Measurements from ENCODE around the gene DDX3X. TPM values are rescaled to one million over a fixed set of nuclear protein-coding genes. Genes with fewer than 3 reads are reported as not detected.
"Not testable (repeated sequence)": the region's sequence is repeated elsewhere in the genome, so short reads cannot be mapped to it uniquely, and the experiment has no call there.

The DDX3X gene
- total and polyA plus RNA-seq, 9 of the 15 experiments (the other 6 are each of a cell fraction or from before 2014, with no cell fraction given): 51.3 to 232 (median 138) TPM

DNA sequence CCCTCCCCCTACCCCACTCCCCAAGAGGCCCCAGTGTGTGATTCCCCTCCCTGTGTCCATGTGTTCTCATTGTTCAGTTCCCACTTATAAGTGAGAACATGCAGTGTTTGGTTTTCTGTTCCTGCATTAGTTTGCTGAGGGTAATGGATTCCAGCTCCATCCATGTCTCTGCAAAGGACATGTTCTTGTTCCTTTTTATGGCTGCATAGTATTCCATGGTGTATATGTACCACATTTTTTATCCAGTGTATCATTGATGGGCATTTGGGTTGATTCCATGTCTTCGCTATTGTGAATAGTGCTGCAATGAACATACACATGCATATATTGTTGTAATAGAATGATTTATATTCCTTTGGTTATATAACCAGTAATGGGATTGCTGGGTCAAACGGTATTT lies 68.6 kb downstream of the DDX3X start:
- FAIRE-seq; intact Hi-C loops (cut with micrococcal nuclease): not testable (repeated sequence)

GRCh38 chrX:41405551-41405950 lies 71.6 kb downstream of the DDX3X start:
- POLR2A ChIA-PET: no interaction called here
- Histone ChIP-seq H3K79me2 (ENCODE audit: control insufficient read depth, insufficient read depth, low read length) (no peaks in the 10 kb centered on the region), H3K9me3 (replicated peaks; ENCODE audit: control insufficient read depth, insufficient read depth, low read depth, low read length) (no peaks in the 10 kb centered on the region), H3K27ac (ENCODE audit: extremely low read depth, low read depth, low read length) (no peak overlapping the region), H3K9ac (ENCODE audit: insufficient read depth in 1 of 2, low read depth in 2 of 2, low read length in 2 of 2) (no peak overlapping the region; a peak in 1 of 4 replicates), H3K36me3 (ENCODE audit: control insufficient read depth, insufficient read depth, low read length) (no peaks in the 10 kb centered on the region), H2AFZ (ENCODE audit: low read depth, low read length) (no peak overlapping the region), H3K9me1 (ENCODE audit: control insufficient read depth, insufficient read depth, low read length) (no peaks in the 10 kb centered on the region), H3K27me3 (ENCODE audit: control insufficient read depth in 2 of 2, insufficient read depth in 2 of 2, low read length in 2 of 2) (no peaks in the 10 kb centered on the region), H3K4me3 (no peak overlapping the region), H4K20me1 (replicated peaks; ENCODE audit: control insufficient read depth, insufficient read depth, low read length) (no peaks in the 10 kb centered on the region), H3K4me2 (ENCODE audit: insufficient read depth, low read length) (no peak overlapping the region), H3K4me1 (replicated peaks in 1 of 2; ENCODE audit: control insufficient read depth in 2 of 2, insufficient read depth in 2 of 2, low read length in 2 of 2) (no peaks in the 10 kb centered on the region; a peak in 1 of 5 replicates)
- intact Hi-C loops (cut with micrococcal nuclease) (no loop called here), in situ Hi-C loops (cut with MboI) (no loop called here)
- WGBS (ENCODE audit: insufficient coverage, low coverage, missing lambda C conversion rate): 22% methylated on average over 3 of the region's 6 CpGs
- FAIRE-seq (no peak), ATAC-seq (no peak), DNase-seq (ENCODE audit: extremely low read depth in 1 of 4, low spot score in 3 of 4) (no peak)
- CTCF ChIA-PET (ENCODE audit: low intra/inter-chr PET ratio): no interaction called here
- no TSS peak for BruUV-seq (replicated peaks)
- TF ChIP-seq, protein P1, sequence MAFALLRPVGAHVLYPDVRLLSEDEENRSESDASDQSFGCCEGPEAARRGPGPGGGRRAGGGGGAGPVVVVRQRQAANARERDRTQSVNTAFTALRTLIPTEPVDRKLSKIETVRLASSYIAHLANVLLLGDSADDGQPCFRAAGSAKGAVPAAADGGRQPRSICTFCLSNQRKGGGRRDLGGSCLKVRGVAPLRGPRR (CRISPR knock-in tag; IDR thresholded peaks at IDR 0.05): no peak
- TF ChIP-seq FOXJ3 (CRISPR knock-in tag; IDR thresholded peaks at IDR 0.05) (no peak), TBL1XR1 (IDR thresholded peaks at IDR 0.05; ENCODE audit: low read length in 2 of 2) (no peak), KDM4B (IDR thresholded peaks at IDR 0.05; ENCODE audit: borderline replicate concordance in 2 of 2, low read depth in 1 of 2) (no peak), ZNF785 (CRISPR knock-in tag; IDR thresholded peaks at IDR 0.05) (no peak), SIRT6 (IDR thresholded peaks at IDR 0.05; ENCODE audit: low read depth, low read length) (no peak), ASH1L (IDR thresholded peaks at IDR 0.05; ENCODE audit: borderline replicate concordance, low read depth, partially characterized antibody) (no peak), NR2C1 (IDR thresholded peaks at IDR 0.05) (no peak), NR2C1 (tag; IDR thresholded peaks at IDR 0.05) (no peak), RBM15 (IDR thresholded peaks at IDR 0.05; ENCODE audit: insufficient read depth, low read length) (no peak)
- TF ChIP-seq, protein P2, sequence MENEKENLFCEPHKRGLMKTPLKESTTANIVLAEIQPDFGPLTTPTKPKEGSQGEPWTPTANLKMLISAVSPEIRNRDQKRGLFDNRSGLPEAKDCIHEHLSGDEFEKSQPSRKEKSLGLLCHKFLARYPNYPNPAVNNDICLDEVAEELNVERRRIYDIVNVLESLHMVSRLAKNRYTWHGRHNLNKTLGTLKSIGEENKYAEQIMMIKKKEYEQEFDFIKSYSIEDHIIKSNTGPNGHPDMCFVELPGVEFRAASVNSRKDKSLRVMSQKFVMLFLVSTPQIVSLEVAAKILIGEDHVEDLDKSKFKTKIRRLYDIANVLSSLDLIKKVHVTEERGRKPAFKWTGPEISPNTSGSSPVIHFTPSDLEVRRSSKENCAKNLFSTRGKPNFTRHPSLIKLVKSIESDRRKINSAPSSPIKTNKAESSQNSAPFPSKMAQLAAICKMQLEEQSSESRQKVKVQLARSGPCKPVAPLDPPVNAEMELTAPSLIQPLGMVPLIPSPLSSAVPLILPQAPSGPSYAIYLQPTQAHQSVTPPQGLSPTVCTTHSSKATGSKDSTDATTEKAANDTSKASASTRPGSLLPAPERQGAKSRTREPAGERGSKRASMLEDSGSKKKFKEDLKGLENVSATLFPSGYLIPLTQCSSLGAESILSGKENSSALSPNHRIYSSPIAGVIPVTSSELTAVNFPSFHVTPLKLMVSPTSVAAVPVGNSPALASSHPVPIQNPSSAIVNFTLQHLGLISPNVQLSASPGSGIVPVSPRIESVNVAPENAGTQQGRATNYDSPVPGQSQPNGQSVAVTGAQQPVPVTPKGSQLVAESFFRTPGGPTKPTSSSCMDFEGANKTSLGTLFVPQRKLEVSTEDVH (IDR thresholded peaks at IDR 0.05; ENCODE audit: low read depth, partially characterized antibody): no peak
- TF ChIP-seq, protein P3, sequence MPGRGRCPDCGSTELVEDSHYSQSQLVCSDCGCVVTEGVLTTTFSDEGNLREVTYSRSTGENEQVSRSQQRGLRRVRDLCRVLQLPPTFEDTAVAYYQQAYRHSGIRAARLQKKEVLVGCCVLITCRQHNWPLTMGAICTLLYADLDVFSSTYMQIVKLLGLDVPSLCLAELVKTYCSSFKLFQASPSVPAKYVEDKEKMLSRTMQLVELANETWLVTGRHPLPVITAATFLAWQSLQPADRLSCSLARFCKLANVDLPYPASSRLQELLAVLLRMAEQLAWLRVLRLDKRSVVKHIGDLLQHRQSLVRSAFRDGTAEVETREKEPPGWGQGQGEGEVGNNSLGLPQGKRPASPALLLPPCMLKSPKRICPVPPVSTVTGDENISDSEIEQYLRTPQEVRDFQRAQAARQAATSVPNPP (IDR thresholded peaks at IDR 0.05; ENCODE audit: borderline replicate concordance, insufficient read depth, insufficient read length): no peak

More for the DNA sequence above, 68.6 kb downstream of the DDX3X start:
- H3K36me3 ChIP-seq (ENCODE audit: control insufficient read depth, insufficient read depth, low read length); DNase-seq (ENCODE audit: extremely low read depth in 1 of 4, low spot score in 3 of 4); H3K9me1 ChIP-seq (ENCODE audit: control insufficient read depth, insufficient read depth, low read length); H3K79me2 ChIP-seq (ENCODE audit: control insufficient read depth, insufficient read depth, low read length); POLR2A ChIA-PET; H3K9ac ChIP-seq (ENCODE audit: insufficient read depth in 1 of 2, low read depth in 2 of 2, low read length in 2 of 2); H3K4me3 ChIP-seq; BruUV-seq (replicated peaks); H2AFZ ChIP-seq (ENCODE audit: low read depth, low read length); in situ Hi-C loops (cut with MboI); H3K9me3 ChIP-seq (replicated peaks; ENCODE audit: control insufficient read depth, insufficient read depth, low read depth, low read length); H3K4me2 ChIP-seq (ENCODE audit: insufficient read depth, low read length); ATAC-seq; H3K27ac ChIP-seq (ENCODE audit: extremely low read depth, low read depth, low read length); H4K20me1 ChIP-seq (replicated peaks; ENCODE audit: control insufficient read depth, insufficient read depth, low read length); H3K4me1 ChIP-seq (replicated peaks in 1 of 2; ENCODE audit: control insufficient read depth in 2 of 2, insufficient read depth in 2 of 2, low read length in 2 of 2); CTCF ChIA-PET (ENCODE audit: low intra/inter-chr PET ratio); H3K27me3 ChIP-seq (ENCODE audit: control insufficient read depth in 2 of 2, insufficient read depth in 2 of 2, low read length in 2 of 2): not testable (repeated sequence)
- TF ChIP-seq ZNF146 (CRISPR knock-in tag; IDR thresholded peaks at IDR 0.05; ENCODE audit: unreplicated experiment): peak; percentile 76
- 20% methylated on average over 2 of the region's 2 CpGs for WGBS (ENCODE audit: insufficient coverage, low coverage, missing lambda C conversion rate)
